HG02970 (cell line): ENCODE measurements around the gene PIP4K2A.
A peak's percentile ranks its signal among the peaks of the same experiment; 100 is the strongest.
"Not testable (repeated sequence)": the region's sequence is repeated elsewhere in the genome, so short reads cannot be mapped to it uniquely, and the experiment has no call there.

ENCODE experiments used
- ATAC-seq: cut with Tn5 transposase; IDR thresholded peaks from one replicate; pipeline ENCODE4 v1.9.1; 2021; ENCODE audit warnings: mild to moderate bottlenecking, moderate library complexity, moderate number of reproducible peaks; ENCODE audit not compliant: unreplicated experiment, low FRiP score

The PIP4K2A gene

DNA sequence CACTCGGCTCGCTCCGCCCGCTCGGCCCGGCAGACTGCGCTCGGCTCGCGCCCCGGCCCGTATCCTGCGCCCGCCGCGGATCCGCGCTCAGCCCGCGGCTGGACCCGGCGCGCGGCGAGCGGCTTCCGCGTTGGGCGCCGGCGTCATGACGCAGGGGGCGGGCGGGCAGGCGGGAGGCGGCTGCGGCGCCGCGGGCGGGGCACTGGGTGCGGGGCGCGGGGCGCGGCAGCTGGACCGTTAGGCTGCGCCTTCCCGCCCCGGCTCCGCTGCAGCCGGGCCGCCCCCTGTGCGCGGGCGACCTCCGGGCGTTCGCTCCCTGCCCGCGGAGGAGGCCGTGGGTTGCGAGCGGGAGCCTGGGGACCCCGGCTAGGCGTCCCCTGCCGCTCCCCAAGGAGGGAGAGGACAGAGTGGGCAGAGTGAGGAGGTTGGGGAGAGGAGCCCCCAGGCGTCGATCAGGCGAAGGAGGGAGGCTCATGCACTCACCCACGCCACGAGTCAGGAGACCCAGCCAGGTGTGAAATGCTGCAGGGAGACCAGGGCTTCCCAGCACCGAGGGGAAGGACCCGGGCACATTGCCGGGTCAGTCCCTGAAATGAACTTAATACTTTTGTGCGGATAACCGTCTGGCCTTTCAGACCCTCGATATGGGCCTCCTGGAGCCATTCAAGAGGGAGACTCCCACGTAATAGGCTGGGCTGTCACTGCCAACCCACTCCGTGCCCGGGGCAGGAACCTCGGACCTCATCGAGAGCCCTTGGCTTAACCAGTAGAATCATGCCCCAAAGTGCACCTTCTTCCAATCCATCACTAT, at the start of gene PIP4K2A:
PIP4K2A (minus strand) TSS at position 100 of the 811 bp plus-strand sequence. CDS start 252 bp downstream, outside the sequence.
- peak; percentile 77 for ATAC-seq

- no peak for ATAC-seq
Measured at GRCh38 chr10:22761569-22762220, 47.3 kb upstream of the PIP4K2A start.

DNA sequence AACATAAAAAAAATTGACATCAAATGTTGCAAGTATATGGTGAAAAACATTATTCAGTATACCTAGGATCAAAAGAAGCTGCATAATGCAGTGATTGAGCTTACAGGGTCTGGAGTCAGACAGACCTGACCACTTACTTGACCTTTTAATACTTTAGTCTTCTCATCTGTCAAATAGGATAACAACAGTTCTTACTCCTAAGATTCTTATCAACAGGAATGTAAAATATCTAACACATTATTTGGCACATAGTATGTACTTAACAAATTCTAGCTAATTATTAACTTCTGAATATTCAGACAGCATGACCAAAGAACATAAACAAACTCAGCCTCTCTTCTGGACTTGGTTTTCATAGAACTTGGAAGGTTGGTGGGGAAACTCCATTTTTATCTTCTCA, 45.6 kb upstream of the PIP4K2A start:
- ATAC-seq, result no peak

DNA sequence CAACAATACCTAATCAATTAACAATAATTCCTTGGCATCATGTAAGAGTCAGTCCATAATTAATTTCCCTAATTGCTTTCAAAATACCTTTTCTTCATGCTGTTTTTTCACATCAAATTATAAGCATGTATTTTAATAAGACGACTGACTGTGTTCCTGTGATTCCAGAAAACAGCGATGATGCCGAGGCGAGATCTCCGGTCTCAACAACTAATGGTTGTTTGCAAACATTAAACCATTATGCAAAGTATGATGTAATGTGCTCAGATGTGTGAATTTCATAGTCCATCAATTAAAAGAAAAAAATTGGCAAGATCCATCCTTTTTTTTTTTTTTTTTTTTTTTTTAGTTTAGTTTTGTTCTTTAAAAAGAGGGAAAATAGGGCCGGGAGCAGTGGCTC, 44.5 kb upstream of the PIP4K2A start:
- no peak for ATAC-seq

DNA sequence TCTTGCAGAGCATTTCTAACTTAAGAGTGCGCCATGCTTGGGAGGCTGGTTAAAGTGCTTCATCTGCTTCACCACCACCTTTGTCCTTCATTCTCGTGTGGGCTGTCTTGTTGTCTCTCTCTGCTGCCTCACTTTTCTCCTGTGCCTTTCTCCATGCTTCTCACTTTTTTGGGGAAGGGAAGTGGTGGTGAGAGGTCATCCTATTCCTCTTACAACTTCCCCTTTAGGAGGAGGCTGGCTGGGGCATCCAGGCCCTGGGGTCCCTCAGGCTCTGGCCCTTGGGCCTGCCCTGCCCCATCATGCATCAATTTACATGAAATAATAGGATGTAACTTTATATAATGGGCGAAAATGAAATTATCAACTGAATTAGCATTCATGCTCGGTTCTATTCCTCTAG, 39.9 kb upstream of the PIP4K2A start:
- ATAC-seq, result no peak

- ATAC-seq, result no peak
Measured at GRCh38 chr10:22753786-22754185, 39.4 kb upstream of the PIP4K2A start.

DNA sequence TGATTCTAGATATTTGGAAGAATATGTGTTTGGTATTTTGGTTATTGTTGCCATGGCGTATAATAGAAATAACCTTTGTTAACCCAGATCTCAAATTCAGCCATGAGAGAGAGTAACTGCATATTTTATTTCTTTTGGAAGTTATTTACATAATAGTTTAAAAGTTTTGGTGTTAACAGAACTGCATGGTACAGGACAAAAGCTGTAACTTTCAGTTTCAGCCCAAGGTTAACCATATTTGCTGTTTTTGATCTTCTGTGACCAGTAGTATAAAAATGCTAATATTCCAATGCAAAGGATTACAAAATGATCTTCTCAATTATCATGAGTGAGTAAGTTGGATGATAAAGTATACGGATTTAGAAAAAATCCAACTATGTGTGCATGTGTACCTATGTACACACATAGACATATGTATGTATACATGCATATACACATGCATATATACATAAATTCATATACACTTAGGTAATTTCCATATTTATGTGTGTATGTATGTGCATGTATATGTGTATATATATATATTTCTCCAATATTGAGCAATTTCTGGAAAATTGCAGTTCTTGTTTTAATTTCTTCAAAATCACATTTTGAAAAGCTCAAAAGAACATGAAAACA, 38.0 kb upstream of the PIP4K2A start:
- no peak for ATAC-seq

DNA sequence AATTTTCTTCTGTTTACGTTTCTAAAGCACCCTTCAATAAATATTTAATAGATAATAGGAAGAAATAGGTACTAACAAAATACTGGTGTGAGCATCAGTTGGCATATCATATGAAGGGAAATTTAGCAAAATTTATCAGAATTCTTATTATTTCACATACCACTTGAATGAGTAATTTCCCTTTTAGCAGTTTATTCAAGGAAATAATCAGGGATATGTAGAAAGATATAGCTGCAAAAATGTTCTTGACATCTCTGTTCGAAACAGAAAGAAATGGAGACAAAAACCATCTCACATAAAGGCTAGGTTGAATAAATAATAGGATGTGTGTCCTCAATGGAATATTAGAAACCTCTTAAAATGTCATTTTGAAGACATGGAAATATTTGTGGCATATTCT, 35.8 kb upstream of the PIP4K2A start:
- ATAC-seq, result no peak

- ATAC-seq, result not testable (repeated sequence)
Measured at GRCh38 chr10:22744858-22745257, 30.5 kb upstream of the PIP4K2A start.

- ATAC-seq, result peak; percentile 66
Measured at GRCh38 chr10:22742678-22743077, 28.3 kb upstream of the PIP4K2A start.

DNA sequence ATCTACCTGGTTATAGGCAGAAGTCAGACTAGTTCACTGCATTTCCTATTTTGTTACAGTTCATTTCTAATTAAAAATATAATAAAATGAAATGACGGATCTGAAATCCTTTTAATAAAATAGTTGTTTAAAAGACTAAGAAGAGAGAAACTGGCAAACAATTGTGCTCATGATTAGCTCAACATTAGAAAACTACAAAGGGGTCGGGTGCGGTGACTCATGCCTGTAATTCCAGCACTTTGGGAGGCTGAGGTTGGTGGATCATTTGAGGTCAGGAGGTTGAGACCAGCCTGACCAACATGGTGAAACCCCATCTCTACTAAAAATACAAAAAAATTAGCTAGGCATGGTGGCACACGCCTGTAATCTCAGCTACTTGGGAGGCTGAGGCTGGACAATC, 27.3 kb upstream of the PIP4K2A start:
- not testable (repeated sequence) for ATAC-seq

DNA sequence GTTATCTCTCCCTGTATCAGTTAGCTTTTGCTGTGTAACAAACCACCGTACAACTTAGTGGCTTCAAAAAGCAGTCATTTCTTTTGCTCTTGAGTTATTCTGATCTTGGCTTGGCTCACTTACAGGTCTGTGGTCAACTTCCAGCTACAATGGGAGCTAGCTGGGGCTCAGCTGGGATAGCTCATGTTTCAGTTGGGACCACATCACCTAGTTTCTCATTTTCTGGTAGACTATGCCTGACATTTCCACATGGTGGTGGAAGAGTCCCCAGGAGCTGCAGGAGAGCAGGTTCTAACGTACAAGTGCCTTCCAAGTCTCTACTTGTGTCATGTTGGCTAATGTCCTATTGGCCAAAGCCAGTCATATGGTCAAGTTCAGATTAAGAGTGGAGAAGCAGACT, 25.8 kb upstream of the PIP4K2A start:
- no peak for ATAC-seq

GRCh38 chr10:22737587-22737986, 23.2 kb upstream of the PIP4K2A start:
- ATAC-seq, result no peak

DNA sequence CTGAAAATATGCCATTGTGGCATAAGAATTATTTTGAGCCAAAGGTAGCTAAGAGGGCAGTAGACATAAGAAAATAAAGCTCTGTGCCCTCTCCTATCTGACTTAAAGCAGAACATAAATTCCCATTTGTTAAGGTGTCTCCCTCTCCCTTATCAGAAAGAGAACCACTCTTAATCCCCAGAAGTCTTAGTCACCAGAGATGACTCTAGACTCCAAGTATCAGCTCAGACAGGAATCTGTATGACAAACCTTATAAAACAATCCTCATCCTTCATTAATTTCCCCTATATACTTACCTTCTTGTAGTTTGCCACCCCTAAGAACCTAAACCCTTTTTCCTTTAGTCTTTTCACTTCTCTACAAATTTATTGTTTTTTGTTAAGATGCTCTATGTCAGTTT, 21.8 kb upstream of the PIP4K2A start:
- ATAC-seq, result no peak

DNA sequence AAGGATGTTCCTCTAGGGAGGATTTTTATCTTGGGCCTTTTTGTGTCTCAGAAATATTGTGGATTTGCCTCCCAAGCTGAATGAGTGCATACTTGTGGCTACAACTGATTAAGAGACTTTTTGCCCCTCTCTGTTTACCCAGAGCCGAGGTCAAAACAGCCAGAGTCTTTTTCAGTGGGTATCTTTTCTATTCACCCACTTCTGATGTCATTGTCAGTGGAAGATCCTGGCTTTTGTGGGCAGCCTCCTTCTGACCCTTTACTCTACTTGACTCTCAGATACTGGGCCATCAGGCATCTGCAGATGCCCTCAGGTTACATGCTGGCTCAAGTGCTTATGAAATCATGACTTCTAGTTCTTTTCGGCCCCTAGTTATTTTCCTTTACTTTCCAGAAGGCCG, 19.6 kb upstream of the PIP4K2A start:
- no peak for ATAC-seq

DNA sequence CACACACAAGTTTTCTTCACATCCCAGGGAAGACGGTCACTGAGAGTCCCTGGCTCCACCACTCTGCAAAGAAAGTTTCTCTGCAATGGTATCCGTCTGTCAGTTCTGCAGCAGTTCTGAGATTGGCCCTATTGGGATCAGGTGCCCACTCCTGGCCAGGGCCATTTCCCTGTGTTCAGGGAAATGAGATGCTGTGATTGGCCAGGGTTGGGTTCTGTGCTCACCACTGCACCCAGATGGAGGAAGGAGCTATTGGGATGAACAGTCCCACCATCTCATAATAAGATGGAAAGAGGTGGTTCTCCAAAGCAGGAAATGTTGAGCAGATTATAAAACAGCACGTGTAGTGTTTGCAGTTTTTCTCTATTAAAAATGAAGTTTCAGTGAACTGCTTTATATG, 13.3 kb upstream of the PIP4K2A start:
- no peak for ATAC-seq

DNA sequence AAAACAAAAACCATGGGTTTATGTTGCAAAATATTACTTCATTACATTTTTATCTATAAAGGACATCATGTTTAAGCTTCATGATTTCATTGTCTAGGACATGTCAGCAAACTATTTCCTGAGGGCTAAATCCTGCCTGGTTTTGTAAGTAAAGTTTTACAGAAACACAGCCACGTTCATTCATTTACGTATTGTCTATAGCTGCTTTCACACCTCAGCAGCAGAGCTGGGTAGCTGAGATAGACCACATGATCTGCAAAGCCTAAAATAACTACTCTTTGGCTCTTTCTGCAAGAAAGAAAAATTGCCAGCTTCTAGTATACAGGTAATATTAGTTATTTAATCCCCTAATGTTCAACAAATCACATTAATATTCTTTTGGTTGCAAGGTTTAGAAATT, 12.7 kb upstream of the PIP4K2A start:
- ATAC-seq, result no peak

GRCh38 chr10:22724773-22725172, 10.4 kb upstream of the PIP4K2A start:
- no peak for ATAC-seq

DNA sequence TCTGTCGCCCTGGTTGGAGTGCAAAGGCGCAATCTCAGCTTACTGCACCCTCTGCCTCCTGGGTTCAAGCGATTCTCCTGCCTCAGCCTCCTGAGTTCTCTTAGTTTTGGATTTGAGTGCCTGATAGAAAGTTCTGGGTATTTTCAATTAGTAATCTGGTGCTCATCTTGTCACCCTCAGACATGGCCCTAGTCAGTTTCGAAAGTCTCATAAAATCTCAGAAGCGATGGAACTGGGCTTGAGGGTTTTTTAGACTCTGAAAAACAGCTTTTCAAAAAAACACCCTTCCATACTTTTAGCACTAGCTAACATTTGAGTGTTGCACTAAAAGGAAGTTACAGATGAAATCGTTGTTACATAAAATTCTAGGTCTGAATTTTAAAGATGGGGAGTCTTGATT, 9.4 kb upstream of the PIP4K2A start:
- ATAC-seq, result peak; percentile 40

DNA sequence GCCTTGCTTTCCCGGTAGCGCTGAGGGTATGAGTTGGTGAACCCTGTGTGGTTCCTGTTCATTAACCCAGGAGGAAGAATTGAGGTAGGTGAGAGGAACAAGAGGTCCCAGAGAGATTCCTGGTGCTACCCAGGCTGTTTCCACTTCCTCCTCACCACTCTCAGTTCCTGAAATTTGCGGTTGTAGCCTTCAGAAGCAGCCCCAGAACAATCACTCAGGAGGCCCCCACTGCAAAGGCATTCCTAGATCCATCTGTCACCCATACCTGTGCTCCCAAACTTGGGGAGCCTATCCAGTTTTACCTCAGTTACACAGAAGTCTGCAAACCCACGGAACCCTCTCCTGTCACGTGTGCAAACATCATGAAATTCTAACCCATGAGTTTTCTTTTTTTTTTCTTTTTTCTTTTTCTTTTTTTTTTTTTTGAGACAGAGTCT, 9.0 kb upstream of the PIP4K2A start:
- peak; percentile 61 for ATAC-seq

DNA sequence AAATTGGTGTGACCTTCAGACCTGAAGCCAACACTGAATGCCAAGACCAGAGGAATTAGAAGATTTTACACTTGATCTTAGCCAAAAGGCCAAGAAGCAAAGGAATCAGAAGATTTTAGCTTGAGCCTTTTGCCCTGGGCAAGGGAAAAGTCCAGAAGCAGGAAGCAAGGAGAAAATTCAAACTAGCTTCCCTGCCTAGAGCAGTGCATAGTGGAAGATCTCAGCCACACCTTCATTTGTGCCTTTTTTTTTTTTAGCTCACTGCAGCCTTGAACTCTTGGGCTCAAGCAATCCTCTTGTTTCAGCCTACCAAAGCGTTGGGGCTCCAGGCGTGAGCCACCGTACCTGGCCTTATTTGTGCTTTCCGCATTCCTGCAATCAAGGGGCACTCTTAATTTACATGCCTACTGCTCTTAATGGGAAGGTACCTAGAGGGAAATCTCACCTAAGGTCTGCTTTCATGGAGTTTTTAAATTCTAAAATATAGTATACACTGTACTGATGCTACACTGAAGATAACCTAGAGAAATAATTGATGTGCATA, 8.3 kb upstream of the PIP4K2A start:
- ATAC-seq, result no peak
